Umbilical cord (tissue), 2 donors: ENCODE results near the gene ATRIP. TPM values are rescaled to one million over a fixed set of nuclear protein-coding genes. Genes with fewer than 3 reads are reported as not detected.

Experiments
- DNase-seq: peaks from one replicate; pipeline ENCODE4 v3.0.0-alpha.2; 2015; ENCODE audit warnings: low spot score
- total RNA-seq: library from RNA; depleted of rRNA; stranded (reverse); fragments of >200 nt; gene quantifications from one replicate; pipeline ENCODE4 v1.2.3, GENCODE V29; 2014; ENCODE audit warnings: low replicate concordance; ENCODE audit not compliant: insufficient read depth

The ATRIP gene
- total RNA-seq, 1 donor from 2014 or later: 9.4 TPM

- DNase-seq: no peak
Measured at GRCh38 chr3:48502121-48502520, 55.6 kb downstream of the ATRIP start.

GRCh38 chr3:48502728-48503168 lies 56.2 kb downstream of the ATRIP start:
- DNase-seq: no peak

GRCh38 chr3:48503401-48504050 lies 57.0 kb downstream of the ATRIP start:
- peak; percentile 65 for DNase-seq

GRCh38 chr3:48504051-48504946 lies 57.8 kb downstream of the ATRIP start, which contains the start of gene SHISA5:
Gene SHISA5, minus strand, starts transcription at chr3:48504174. Its CDS starts 80 bp downstream, at chr3:48504094.
- DNase-seq: peak; percentile 82

GRCh38 chr3:48505146-48505545 lies 58.6 kb downstream of the ATRIP start:
- DNase-seq: no peak

GRCh38 chr3:48505968-48506504 lies 59.5 kb downstream of the ATRIP start:
- DNase-seq: no peak

GRCh38 chr3:48507256-48508061 lies 60.9 kb downstream of the ATRIP start:
- DNase-seq: peak; percentile 71

- no peak for DNase-seq
Measured at GRCh38 chr3:48511551-48511950, 65.0 kb downstream of the ATRIP start.

- no peak for DNase-seq
Measured at GRCh38 chr3:48514431-48515227, 68.1 kb downstream of the ATRIP start.

Other genes with a start within 250 kb of the ATRIP start
- not detected for gene CAMP, start 223.2 kb upstream of the ATRIP start, total RNA-seq
- 3.1 TPM for gene ZNF589, start 205.6 kb upstream of the ATRIP start, total RNA-seq
- 19.7 TPM for gene NME6, start 145.4 kb upstream of the ATRIP start, total RNA-seq
- not detected for gene SPINK8, start 113.1 kb upstream of the ATRIP start, total RNA-seq
- gene FBXW12, start 74.5 kb upstream of the ATRIP start, total RNA-seq: 6.0 TPM
- 68.6 TPM for gene PLXNB1, start 16.7 kb upstream of the ATRIP start, total RNA-seq
- 4.8 TPM for gene CCDC51, start 6.6 kb upstream of the ATRIP start, total RNA-seq
- gene TMA7, start 6.5 kb upstream of the ATRIP start, total RNA-seq: 135 TPM
- gene SHISA5, start 57.4 kb downstream of the ATRIP start, total RNA-seq: 59.2 TPM
- 13.2 TPM for gene PFKFB4, start 110.1 kb downstream of the ATRIP start, total RNA-seq
- 1.9 TPM for gene UCN2, start 117.0 kb downstream of the ATRIP start, total RNA-seq
- 65.0 TPM for gene COL7A1, start 148.6 kb downstream of the ATRIP start, total RNA-seq
- gene UQCRC1, start 162.9 kb downstream of the ATRIP start, total RNA-seq: 97.5 TPM
- not detected for gene TMEM89, start 175.0 kb downstream of the ATRIP start, total RNA-seq
- 4.8 TPM for gene SLC26A6, start 188.7 kb downstream of the ATRIP start, total RNA-seq
- 3.4 TPM for gene CELSR3, start 216.1 kb downstream of the ATRIP start, total RNA-seq
- gene NCKIPSD, start 239.2 kb downstream of the ATRIP start, total RNA-seq: 7.9 TPM